Measurements from ENCODE around the gene DAPP1. TPM values are rescaled to one million over a fixed set of nuclear protein-coding genes. Genes with fewer than 3 reads are reported as not detected.
A peak's percentile ranks its signal among the peaks of the same experiment; 100 is the strongest.

The DAPP1 gene
- total RNA-seq, 1 experiment from 2014 or later = 0.17 TPM

- DNase-seq (ENCODE audit: low read depth) = no peak
These were observed 37.4 kb downstream of the DAPP1 start for GRCh38 chr4:99853999-99854398.

GRCh38 chr4:99855678-99856077 is 39.1 kb downstream of the DAPP1 start:
- no peak for DNase-seq (ENCODE audit: low read depth)

GRCh38 chr4:99856166-99856565 is 39.5 kb downstream of the DAPP1 start:
- DNase-seq (ENCODE audit: low read depth) = no peak

GRCh38 chr4:99857307-99857706 is 40.7 kb downstream of the DAPP1 start:
- DNase-seq (ENCODE audit: low read depth) = no peak

- DNase-seq (ENCODE audit: low read depth) = no peak
These were observed 43.0 kb downstream of the DAPP1 start for GRCh38 chr4:99859618-99860017.

GRCh38 chr4:99860521-99860920 is 43.9 kb downstream of the DAPP1 start:
- DNase-seq (ENCODE audit: low read depth) = no peak

GRCh38 chr4:99861120-99861905 is 44.7 kb downstream of the DAPP1 start:
- DNase-seq (ENCODE audit: low read depth) = no peak

GRCh38 chr4:99863804-99864203 is 47.2 kb downstream of the DAPP1 start:
- DNase-seq (ENCODE audit: low read depth) = no peak

- DNase-seq (ENCODE audit: low read depth) = no peak
These were observed 51.5 kb downstream of the DAPP1 start for GRCh38 chr4:99868126-99868596.

- no peak for DNase-seq (ENCODE audit: low read depth)
These were observed 55.9 kb downstream of the DAPP1 start for GRCh38 chr4:99872570-99872969.

- DNase-seq (ENCODE audit: low read depth) = no peak
These were observed 58.4 kb downstream of the DAPP1 start for GRCh38 chr4:99875071-99875470.

- no peak for DNase-seq (ENCODE audit: low read depth)
These were observed 60.3 kb downstream of the DAPP1 start for GRCh38 chr4:99876946-99877345.

- no peak for DNase-seq (ENCODE audit: low read depth)
These were observed 62.0 kb downstream of the DAPP1 start for GRCh38 chr4:99878604-99879003.

GRCh38 chr4:99879458-99879857 is 62.8 kb downstream of the DAPP1 start:
- no peak for DNase-seq (ENCODE audit: low read depth)

- DNase-seq (ENCODE audit: low read depth) = no peak
These were observed 68.5 kb downstream of the DAPP1 start for GRCh38 chr4:99885063-99885664.

GRCh38 chr4:99885687-99886086 is 69.1 kb downstream of the DAPP1 start:
- no peak for DNase-seq (ENCODE audit: low read depth)

- DNase-seq (ENCODE audit: low read depth) = no peak
These were observed 69.5 kb downstream of the DAPP1 start for GRCh38 chr4:99886146-99886545.

- DNase-seq (ENCODE audit: low read depth) = no peak
These were observed 71.2 kb downstream of the DAPP1 start for GRCh38 chr4:99887837-99888236.

- no peak for DNase-seq (ENCODE audit: low read depth)
These were observed 74.7 kb downstream of the DAPP1 start for GRCh38 chr4:99891351-99891750.

GRCh38 chr4:99893029-99893428 is 76.4 kb downstream of the DAPP1 start:
- DNase-seq (ENCODE audit: low read depth) = no peak

GRCh38 chr4:99893839-99894160 is 77.2 kb downstream of the DAPP1 start:
- no peak for DNase-seq (ENCODE audit: low read depth)

- peak; percentile 79 for DNase-seq (ENCODE audit: low read depth)
These were observed 77.8 kb downstream of the DAPP1 start, which contains the start of gene LAMTOR3 for GRCh38 chr4:99894161-99894997. Gene LAMTOR3, minus strand, starts transcription at chr4:99894427. Its CDS starts 464 bp downstream, at chr4:99893963.

GRCh38 chr4:99894998-99895397 is 78.4 kb downstream of the DAPP1 start:
- no peak for DNase-seq (ENCODE audit: low read depth)

All from Daoy (cell line).